Neural cell (in vitro differentiated cells): ENCODE data around the gene SNAP25. TPM values are rescaled to one million over a fixed set of nuclear protein-coding genes. Genes with fewer than 3 reads are reported as not detected.

Experiments used
- H2AFZ ChIP-seq: fragments of 200-600, 300-800 bp; sonication (generic), shearing (Covaris generic); 2 replicates; pipeline ENCODE4 v1.6.0; 2014; ENCODE audit warnings: low read depth, mild to moderate bottlenecking, antibody characterized with exemption, low read length, moderate library complexity
- H3F3A ChIP-seq: fragments of 200-600 bp; shearing (Covaris generic); 2 replicates; pipeline ENCODE4 v1.6.1; 2016; ENCODE audit warnings: mild to moderate bottlenecking, moderate library complexity, mixed read lengths, antibody characterized with exemption, low read length; ENCODE audit not compliant: insufficient read depth, poor library complexity, severe bottlenecking
- H3K27ac ChIP-seq: fragments of 200-600, 300-800 bp; sonication (generic), shearing (Covaris generic); 2 replicates; pipeline ENCODE4 v1.5.1; 2014; ENCODE audit warnings: mild to moderate bottlenecking, low read length, moderate library complexity
- H3K27me3 ChIP-seq: fragments of 300-800, 200-600 bp; sonication (generic), shearing (Covaris generic); 2 replicates; pipeline ENCODE4 v1.6.0; 2014; ENCODE audit warnings: mild to moderate bottlenecking, low read depth, low read length, moderate library complexity; ENCODE audit not compliant: insufficient read depth
- H3K36me3 ChIP-seq: fragments of 300-800, 200-600 bp; sonication (generic), shearing (Covaris generic); 2 replicates; pipeline ENCODE4 v1.5.1; 2014; ENCODE audit warnings: mild to moderate bottlenecking, antibody characterized with exemption, low read length, moderate library complexity; ENCODE audit not compliant: insufficient read depth
- H3K4me2 ChIP-seq: fragments of 300-800, 200-600 bp; sonication (generic), shearing (Covaris generic); 2 replicates; pipeline ENCODE4 v1.6.0; 2014; ENCODE audit warnings: mild to moderate bottlenecking, low read length
- H3K4me3 ChIP-seq: fragments of 300-800, 200-600 bp; sonication (generic), shearing (Covaris generic); 2 replicates; pipeline ENCODE4 v1.5.1; 2014; ENCODE audit warnings: mild to moderate bottlenecking, low read length, moderate library complexity
- H3K79me2 ChIP-seq: fragments of 200-600 bp; shearing (Covaris generic); replicated peaks from 2 replicates; pipeline ENCODE4 v1.6.0; 2014; ENCODE audit warnings: mild to moderate bottlenecking, low read length, moderate library complexity; ENCODE audit not compliant: insufficient read depth
- H3K9ac ChIP-seq: fragments of 300-800, 200-600 bp; sonication (generic), shearing (Covaris generic); 2 replicates; pipeline ENCODE4 v1.6.1; 2016; ENCODE audit warnings: mild to moderate bottlenecking, low read length, mixed read lengths
- H3K9me2 ChIP-seq: fragments of 200-600 bp; shearing (Covaris generic); 2 replicates; pipeline ENCODE4 v1.6.1; 2016; ENCODE audit warnings: mild to moderate bottlenecking, low read length, mixed read lengths; ENCODE audit not compliant: insufficient read depth
- H3K9me3 ChIP-seq: fragments of 200-600, 300-800 bp; sonication (generic), shearing (Covaris generic); 2 replicates; pipeline ENCODE4 v1.6.1; 2016; ENCODE audit warnings: mild to moderate bottlenecking, mixed run types, low read length, moderate library complexity, mixed read lengths
- H4K20me1 ChIP-seq: fragments of 200-600 bp; shearing (Covaris generic); 2 replicates; pipeline ENCODE4 v1.6.1; 2016; ENCODE audit warnings: mild to moderate bottlenecking, mixed run types; ENCODE audit not compliant: insufficient read depth
- EP300 ChIP-seq: fragments of 450-650 bp; conservative IDR thresholded peaks from 2 replicates; pipeline ENCODE4 v1.6.1; 2014; ENCODE audit warnings: antibody characterized with exemption, mild to moderate bottlenecking, moderate library complexity; ENCODE audit not compliant: poor library complexity, severe bottlenecking
- EZH2 ChIP-seq: fragments of 200-600, 300-800 bp; shearing (Covaris generic), sonication (generic); IDR thresholded peaks from 2 replicates; pipeline ENCODE4 v1.6.1; 2014; ENCODE audit warnings: antibody characterized with exemption, low read length, borderline replicate concordance, mild to moderate bottlenecking; ENCODE audit not compliant: insufficient read depth, poor library complexity, severe bottlenecking
- MXI1 ChIP-seq: fragments of 450-650 bp; conservative IDR thresholded peaks from 2 replicates; pipeline ENCODE4 v1.6.1; 2014; ENCODE audit warnings: antibody characterized with exemption, mild to moderate bottlenecking; ENCODE audit not compliant: poor library complexity, severe bottlenecking
- POLR2AphosphoS5 ChIP-seq: IDR thresholded peaks from 2 replicates; pipeline ENCODE4 v1.6.1; 2012
- RAD21 ChIP-seq: fragments of 450-650 bp; conservative IDR thresholded peaks from 2 replicates; pipeline ENCODE4 v1.6.1; 2014; ENCODE audit warnings: antibody characterized with exemption, mild to moderate bottlenecking, moderate library complexity
- SMC3 ChIP-seq: fragments of 450-650 bp; conservative IDR thresholded peaks from 2 replicates; pipeline ENCODE4 v1.6.1; 2014; ENCODE audit warnings: antibody characterized with exemption, mild to moderate bottlenecking, moderate library complexity; ENCODE audit not compliant: poor library complexity
- TAF1 ChIP-seq: IDR thresholded peaks from 2 replicates; pipeline ENCODE4 v1.6.1; 2012; ENCODE audit warnings: low read depth
- polyA plus RNA-seq: library from polyadenylated mRNA; depleted of rRNA; stranded (reverse); fragments of >200 nt; gene quantifications from 2 replicates; pipeline ENCODE4 v1.2.3, GENCODE V29; 2014
- TF ChIP-seq, protein P1 (sequence below): IDR thresholded peaks from 2 replicates; pipeline ENCODE4 v1.6.1; 2012; ENCODE audit warnings: borderline replicate concordance
- TF ChIP-seq, protein P2 (sequence below): fragments of 450-650 bp; IDR thresholded peaks from 2 replicates; pipeline ENCODE4 v1.5.1; 2014; ENCODE audit warnings: antibody characterized with exemption, mild to moderate bottlenecking, moderate library complexity; ENCODE audit not compliant: poor library complexity, severe bottlenecking

SNAP25 gene
- polyA plus RNA-seq, 1 donor from 2014 or later, result 139 TPM

- H3K36me3 ChIP-seq, result no peaks in the 10 kb centered on the region
- H3K4me2 ChIP-seq, result no peak overlapping the region
- H4K20me1 ChIP-seq, result no peaks in the 10 kb centered on the region
- H3K9me3 ChIP-seq, result no peaks in the 10 kb centered on the region
- H3K9me2 ChIP-seq, result no peaks in the 10 kb centered on the region
- H3K27ac ChIP-seq, result no peak overlapping the region
- H3K27me3 ChIP-seq, result no peaks in the 10 kb centered on the region
- no peak overlapping the region for H2AFZ ChIP-seq
- no peaks in the 10 kb centered on the region for H3K79me2 ChIP-seq
- TF ChIP-seq SMC3, result no peak
- no peak for TF ChIP-seq RAD21
- TF ChIP-seq MXI1, result no peak
- no peak for TF ChIP-seq EZH2
- TF ChIP-seq TAF1, result no peak
- no peak for TF ChIP-seq EP300
- TF ChIP-seq, protein P1, sequence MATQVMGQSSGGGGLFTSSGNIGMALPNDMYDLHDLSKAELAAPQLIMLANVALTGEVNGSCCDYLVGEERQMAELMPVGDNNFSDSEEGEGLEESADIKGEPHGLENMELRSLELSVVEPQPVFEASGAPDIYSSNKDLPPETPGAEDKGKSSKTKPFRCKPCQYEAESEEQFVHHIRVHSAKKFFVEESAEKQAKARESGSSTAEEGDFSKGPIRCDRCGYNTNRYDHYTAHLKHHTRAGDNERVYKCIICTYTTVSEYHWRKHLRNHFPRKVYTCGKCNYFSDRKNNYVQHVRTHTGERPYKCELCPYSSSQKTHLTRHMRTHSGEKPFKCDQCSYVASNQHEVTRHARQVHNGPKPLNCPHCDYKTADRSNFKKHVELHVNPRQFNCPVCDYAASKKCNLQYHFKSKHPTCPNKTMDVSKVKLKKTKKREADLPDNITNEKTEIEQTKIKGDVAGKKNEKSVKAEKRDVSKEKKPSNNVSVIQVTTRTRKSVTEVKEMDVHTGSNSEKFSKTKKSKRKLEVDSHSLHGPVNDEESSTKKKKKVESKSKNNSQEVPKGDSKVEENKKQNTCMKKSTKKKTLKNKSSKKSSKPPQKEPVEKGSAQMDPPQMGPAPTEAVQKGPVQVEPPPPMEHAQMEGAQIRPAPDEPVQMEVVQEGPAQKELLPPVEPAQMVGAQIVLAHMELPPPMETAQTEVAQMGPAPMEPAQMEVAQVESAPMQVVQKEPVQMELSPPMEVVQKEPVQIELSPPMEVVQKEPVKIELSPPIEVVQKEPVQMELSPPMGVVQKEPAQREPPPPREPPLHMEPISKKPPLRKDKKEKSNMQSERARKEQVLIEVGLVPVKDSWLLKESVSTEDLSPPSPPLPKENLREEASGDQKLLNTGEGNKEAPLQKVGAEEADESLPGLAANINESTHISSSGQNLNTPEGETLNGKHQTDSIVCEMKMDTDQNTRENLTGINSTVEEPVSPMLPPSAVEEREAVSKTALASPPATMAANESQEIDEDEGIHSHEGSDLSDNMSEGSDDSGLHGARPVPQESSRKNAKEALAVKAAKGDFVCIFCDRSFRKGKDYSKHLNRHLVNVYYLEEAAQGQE, result no peak
- TF ChIP-seq, protein P2, sequence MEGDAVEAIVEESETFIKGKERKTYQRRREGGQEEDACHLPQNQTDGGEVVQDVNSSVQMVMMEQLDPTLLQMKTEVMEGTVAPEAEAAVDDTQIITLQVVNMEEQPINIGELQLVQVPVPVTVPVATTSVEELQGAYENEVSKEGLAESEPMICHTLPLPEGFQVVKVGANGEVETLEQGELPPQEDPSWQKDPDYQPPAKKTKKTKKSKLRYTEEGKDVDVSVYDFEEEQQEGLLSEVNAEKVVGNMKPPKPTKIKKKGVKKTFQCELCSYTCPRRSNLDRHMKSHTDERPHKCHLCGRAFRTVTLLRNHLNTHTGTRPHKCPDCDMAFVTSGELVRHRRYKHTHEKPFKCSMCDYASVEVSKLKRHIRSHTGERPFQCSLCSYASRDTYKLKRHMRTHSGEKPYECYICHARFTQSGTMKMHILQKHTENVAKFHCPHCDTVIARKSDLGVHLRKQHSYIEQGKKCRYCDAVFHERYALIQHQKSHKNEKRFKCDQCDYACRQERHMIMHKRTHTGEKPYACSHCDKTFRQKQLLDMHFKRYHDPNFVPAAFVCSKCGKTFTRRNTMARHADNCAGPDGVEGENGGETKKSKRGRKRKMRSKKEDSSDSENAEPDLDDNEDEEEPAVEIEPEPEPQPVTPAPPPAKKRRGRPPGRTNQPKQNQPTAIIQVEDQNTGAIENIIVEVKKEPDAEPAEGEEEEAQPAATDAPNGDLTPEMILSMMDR, result no peak
- TF ChIP-seq POLR2AphosphoS5, result no peak
- no peaks in the 10 kb centered on the region for H3F3A ChIP-seq
- no peak overlapping the region for H3K9ac ChIP-seq
- no peak overlapping the region for H3K4me3 ChIP-seq
These were observed 98.0 kb downstream of the SNAP25 start for GRCh38 chr20:10316582-10316981.

- H4K20me1 ChIP-seq, result no peaks in the 10 kb centered on the region
- no peaks in the 10 kb centered on the region for H3K9me2 ChIP-seq
- no peak overlapping the region for H3K4me3 ChIP-seq
- no peaks in the 10 kb centered on the region for H3K27me3 ChIP-seq
- no peak for TF ChIP-seq RAD21
- TF ChIP-seq EP300, result no peak
- TF ChIP-seq, protein P2, result no peak
- TF ChIP-seq SMC3, result no peak
- TF ChIP-seq MXI1, result no peak
- no peak for TF ChIP-seq POLR2AphosphoS5
- TF ChIP-seq EZH2, result no peak
- TF ChIP-seq, protein P1, result no peak
- no peak for TF ChIP-seq TAF1
- H3F3A ChIP-seq, result no peaks in the 10 kb centered on the region
- H3K36me3 ChIP-seq, result no peaks in the 10 kb centered on the region
- no peak overlapping the region for H2AFZ ChIP-seq
- H3K79me2 ChIP-seq, result no peaks in the 10 kb centered on the region
- no peak overlapping the region for H3K27ac ChIP-seq
- no peak overlapping the region for H3K9ac ChIP-seq
- H3K4me2 ChIP-seq, result no peak overlapping the region
- H3K9me3 ChIP-seq, result no peaks in the 10 kb centered on the region
These were observed 99.8 kb downstream of the SNAP25 start for GRCh38 chr20:10318291-10319024.
